ENCODE measurements around the gene OR51L1. TPM values are rescaled to one million over a fixed set of nuclear protein-coding genes. Genes with fewer than 3 reads are reported as not detected.

OR51L1 gene
- not detected in 2 replicates for total RNA-seq

GRCh38 chr11:4994551-4994950, at the start of gene OR51L1:
OR51L1 (plus strand) TSS chr11:4994851; CDS start chr11:4998983, 4,132 bp downstream.

GRCh38 chr11:4947505-4947904, 47.1 kb upstream of the OR51L1 start, which contains the start of gene OR51A4:
OR51A4 (minus strand) TSS chr11:4947605; CDS start chr11:4947100, 505 bp downstream.

GRCh38 chr11:4955613-4956012, 39.0 kb upstream of the OR51L1 start, which contains the start of gene OR51A2:
OR51A2 (minus strand) TSS chr11:4955713; CDS start chr11:4955713, 0 bp downstream.

GRCh38 chr11:5046226-5046625, 51.6 kb downstream of the OR51L1 start, which contains the start of gene OR52J3:
OR52J3 (plus strand) TSS chr11:5046526; CDS start chr11:5046526, 0 bp downstream.

Other genes with a start within 250 kb of the OR51L1 start
- not detected in 2 replicates for gene OR51F1, start 224.9 kb upstream of the OR51L1 start, total RNA-seq
- gene OR52R1, start 190.5 kb upstream of the OR51L1 start, total RNA-seq = not detected in 2 replicates
- gene OR51F2, start 173.5 kb upstream of the OR51L1 start, total RNA-seq = not detected in 2 replicates
- not detected in 2 replicates for gene OR51S1, start 145.6 kb upstream of the OR51L1 start, total RNA-seq
- not detected in 2 replicates for gene OR51T1, start 113.0 kb upstream of the OR51L1 start, total RNA-seq
- not detected in 2 replicates for gene OR51A7, start 91.1 kb upstream of the OR51L1 start, total RNA-seq
- gene OR51G2, start 75.5 kb upstream of the OR51L1 start, total RNA-seq = not detected in 2 replicates
- not detected in 2 replicates for gene OR51G1, start 70.5 kb upstream of the OR51L1 start, total RNA-seq
- not detected in 2 replicates for gene OR51A4, start 47.2 kb upstream of the OR51L1 start, total RNA-seq
- gene OR51A2, start 39.1 kb upstream of the OR51L1 start, total RNA-seq = not detected in 2 replicates
- not detected in 2 replicates for gene OR52J3, start 51.7 kb downstream of the OR51L1 start, total RNA-seq
- not detected in 2 replicates for gene OR52E2, start 64.8 kb downstream of the OR51L1 start, total RNA-seq
- gene OR52E1, start 74.7 kb downstream of the OR51L1 start, total RNA-seq = not detected in 2 replicates
- not detected in 2 replicates for gene OR52A5, start 143.5 kb downstream of the OR51L1 start, total RNA-seq
- not detected in 2 replicates for gene OR52A1, start 159.9 kb downstream of the OR51L1 start, total RNA-seq
- not detected in 2 replicates for gene OR51V1, start 205.8 kb downstream of the OR51L1 start, total RNA-seq
- not detected in 2 replicates for gene HBB, start 232.2 kb downstream of the OR51L1 start, total RNA-seq
- not detected in 2 replicates for gene HBD, start 239.6 kb downstream of the OR51L1 start, total RNA-seq